GM12873 (cell line): ENCODE data around the gene SLFNL1.

ENCODE experiments used
- CTCF ChIP-seq: IDR thresholded peaks from 2 replicates; pipeline ENCODE4 v1.5.1; 2012; ENCODE audit warnings: low read depth, mild to moderate bottlenecking, moderate library complexity, low read length, control low read depth; ENCODE audit not compliant: insufficient read depth; ENCODE audit errors: missing control alignments

The SLFNL1 gene

DNA sequence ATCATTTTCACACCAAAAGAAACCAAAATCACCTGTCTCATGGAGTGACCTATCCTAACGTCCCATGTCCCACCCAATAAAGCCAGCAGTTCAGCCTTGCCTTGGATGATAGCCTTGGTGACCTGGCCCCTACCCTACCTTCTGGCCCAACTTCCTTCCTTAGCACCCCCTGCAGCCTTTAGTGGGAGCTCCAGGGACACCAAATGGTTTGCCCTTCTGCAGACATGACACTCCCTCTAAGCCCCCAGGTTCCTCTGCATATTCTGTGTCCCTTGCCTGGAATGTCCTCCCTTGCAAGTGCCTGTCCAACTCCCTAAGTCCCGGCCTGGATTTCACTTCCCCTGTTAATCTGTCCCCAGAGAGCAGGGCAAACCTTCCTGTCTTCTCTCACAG is 2.2 kb downstream of the SLFNL1 start:
- no peak for TF ChIP-seq CTCF

DNA sequence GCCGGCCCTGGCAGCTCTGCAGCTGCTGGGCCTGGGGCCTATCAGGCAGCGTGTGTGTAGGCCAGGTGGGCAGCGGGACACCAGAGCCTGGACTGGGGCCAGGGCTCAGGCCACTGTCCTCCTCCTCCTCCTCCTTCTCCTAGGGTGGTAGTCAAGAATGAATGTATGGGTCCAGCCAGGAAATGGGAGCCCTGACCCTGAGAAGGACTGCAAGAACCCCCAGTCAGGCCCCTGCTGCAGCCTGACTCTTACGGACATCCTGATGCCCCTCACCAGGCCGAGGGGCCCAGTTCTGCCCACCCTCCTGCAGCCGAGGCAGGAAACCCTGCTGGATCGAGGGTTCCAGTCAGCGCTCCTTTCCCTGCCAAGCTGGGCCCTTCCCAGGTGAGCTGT is 3.5 kb downstream of the SLFNL1 start:
- no peak for TF ChIP-seq CTCF

- TF ChIP-seq CTCF = no peak
Observed at GRCh38 chr1:41017141-41018017, 4.1 kb downstream of the SLFNL1 start.

GRCh38 chr1:41015897-41016470 is 5.5 kb downstream of the SLFNL1 start:
- no peak for TF ChIP-seq CTCF

DNA sequence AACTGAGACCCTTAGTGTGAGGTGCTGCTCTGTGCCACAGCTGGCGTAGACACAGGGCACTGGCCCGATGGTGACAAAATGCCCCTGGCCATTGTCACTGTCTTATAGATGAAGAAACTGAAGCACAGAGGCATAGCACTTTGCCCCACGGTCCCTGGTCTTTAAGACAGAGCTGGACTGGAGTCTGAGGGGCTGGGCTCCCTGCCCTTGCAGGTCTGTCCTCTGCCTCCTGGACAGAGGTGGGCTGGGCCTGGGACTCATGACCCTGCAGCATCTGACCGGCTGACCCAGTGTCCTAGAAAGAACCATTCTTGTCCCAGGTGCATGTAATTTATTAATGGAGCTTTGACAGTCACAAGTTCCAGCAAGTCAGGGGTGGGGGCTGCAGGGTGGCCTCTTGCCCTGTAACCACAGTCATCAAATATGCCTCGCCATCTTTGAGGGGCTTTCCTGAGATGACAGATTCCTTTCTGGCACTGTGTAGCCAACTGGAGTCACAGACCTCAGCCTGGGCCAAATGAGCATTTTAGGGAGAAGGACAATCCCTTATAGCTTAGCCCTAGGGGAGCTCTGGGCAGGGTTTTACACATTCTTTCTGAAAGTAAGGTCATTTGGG is 6.1 kb downstream of the SLFNL1 start:
- no peak for TF ChIP-seq CTCF

GRCh38 chr1:41014871-41015270 is 6.7 kb downstream of the SLFNL1 start:
- no peak for TF ChIP-seq CTCF

- TF ChIP-seq CTCF = no peak
Observed at GRCh38 chr1:41013796-41014195, 7.7 kb downstream of the SLFNL1 start.
